ENCODE measurements around the gene DLG2. TPM values are rescaled to one million over a fixed set of nuclear protein-coding genes. Genes with fewer than 3 reads are reported as not detected.

Gene DLG2
- polyA plus RNA-seq, 3 donors, result 0.24 to 0.39 TPM; not detected in 1

DNA sequence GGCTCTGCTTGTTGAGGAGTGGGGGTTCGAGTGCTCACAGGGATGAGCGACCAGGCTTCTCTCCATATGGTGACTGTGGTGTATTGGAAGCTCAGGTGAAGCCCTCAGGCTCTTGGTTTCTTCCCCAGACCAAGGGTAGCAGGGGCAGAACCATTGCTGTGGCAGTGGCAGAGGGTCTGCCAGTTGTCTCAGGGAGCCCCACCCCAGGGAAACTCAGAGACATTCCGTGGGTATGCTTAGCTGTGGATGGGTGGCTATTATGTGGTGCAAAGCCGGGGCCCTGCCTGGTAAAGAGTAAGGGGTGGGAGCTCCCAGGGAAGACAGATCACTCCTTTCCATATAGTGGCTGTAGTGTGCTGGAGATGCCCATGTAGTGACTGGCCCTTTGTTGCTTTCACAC lies 167.8 kb downstream of the DLG2 start:
- Mint-ChIP-seq H3K36me3 (no peaks in the 10 kb centered on the region), H3K4me1 (no peaks in the 10 kb centered on the region), H3K9me3 (peaks cover 9 to 26% (median 14%) of the 10 kb centered on the region in 7 donors), H3K4me3 (no peak overlapping the region), H3K27ac (no peak overlapping the region), H3K27me3 (ENCODE audit: low read depth in 3 of 3) (peaks cover 0 to 2% (median 1%) of the 10 kb centered on the region in 3 donors)
- H3K36me3 ChIP-seq (replicated peaks in 1 of 2; ENCODE audit: control insufficient read depth in 1 of 2, insufficient read depth in 2 of 2, low read length in 2 of 2), result no peaks in the 10 kb centered on the region
- no peak overlapping the region for H3K9ac ChIP-seq (ENCODE audit: insufficient read depth, low read length, poor library complexity, severe bottlenecking)
- no peaks in the 10 kb centered on the region for H4K20me1 ChIP-seq (ENCODE audit: insufficient read depth, low read length)
- no peak overlapping the region for H2AFZ ChIP-seq (ENCODE audit: insufficient read depth, low read depth, low read length, poor library complexity, severe bottlenecking)
- no peak overlapping the region for H3K27ac ChIP-seq (ENCODE audit: low read depth in 1 of 2, low read length in 2 of 2)
- 78% methylated on average over 4 of the region's 4 CpGs for WGBS (ENCODE audit: insufficient coverage)
- H3K9me3 ChIP-seq (replicated peaks in 1 of 2; ENCODE audit: control insufficient read depth in 1 of 2, insufficient read depth in 1 of 2, low read length in 2 of 2), result peaks cover 18 to 25% of the 10 kb centered on the region in 2 donors
- H3K4me3 ChIP-seq (replicated peaks in 1 of 3; ENCODE audit: low read depth in 2 of 3, low read length in 3 of 3), result no peak overlapping the region
- H3K79me2 ChIP-seq (ENCODE audit: insufficient read depth, low read length), result no peaks in the 10 kb centered on the region
- DNase-seq, result no peak
- H3K4me2 ChIP-seq (replicated peaks; ENCODE audit: extremely low read depth, low read length, poor library complexity, severe bottlenecking), result no peak overlapping the region
- intact Hi-C loops (cut with micrococcal nuclease), result no loop called here
- no peaks in the 10 kb centered on the region for H3K4me1 ChIP-seq (ENCODE audit: control insufficient read depth in 1 of 2, insufficient read depth in 2 of 2, low read length in 2 of 2)
- TF ChIP-seq, protein P1, sequence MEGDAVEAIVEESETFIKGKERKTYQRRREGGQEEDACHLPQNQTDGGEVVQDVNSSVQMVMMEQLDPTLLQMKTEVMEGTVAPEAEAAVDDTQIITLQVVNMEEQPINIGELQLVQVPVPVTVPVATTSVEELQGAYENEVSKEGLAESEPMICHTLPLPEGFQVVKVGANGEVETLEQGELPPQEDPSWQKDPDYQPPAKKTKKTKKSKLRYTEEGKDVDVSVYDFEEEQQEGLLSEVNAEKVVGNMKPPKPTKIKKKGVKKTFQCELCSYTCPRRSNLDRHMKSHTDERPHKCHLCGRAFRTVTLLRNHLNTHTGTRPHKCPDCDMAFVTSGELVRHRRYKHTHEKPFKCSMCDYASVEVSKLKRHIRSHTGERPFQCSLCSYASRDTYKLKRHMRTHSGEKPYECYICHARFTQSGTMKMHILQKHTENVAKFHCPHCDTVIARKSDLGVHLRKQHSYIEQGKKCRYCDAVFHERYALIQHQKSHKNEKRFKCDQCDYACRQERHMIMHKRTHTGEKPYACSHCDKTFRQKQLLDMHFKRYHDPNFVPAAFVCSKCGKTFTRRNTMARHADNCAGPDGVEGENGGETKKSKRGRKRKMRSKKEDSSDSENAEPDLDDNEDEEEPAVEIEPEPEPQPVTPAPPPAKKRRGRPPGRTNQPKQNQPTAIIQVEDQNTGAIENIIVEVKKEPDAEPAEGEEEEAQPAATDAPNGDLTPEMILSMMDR (IDR thresholded peaks at IDR 0.05), result no peak
- H3K27me3 ChIP-seq (ENCODE audit: control insufficient read depth in 2 of 2, insufficient read depth in 2 of 2, low read length in 2 of 2), result no peaks in the 10 kb centered on the region

DNA sequence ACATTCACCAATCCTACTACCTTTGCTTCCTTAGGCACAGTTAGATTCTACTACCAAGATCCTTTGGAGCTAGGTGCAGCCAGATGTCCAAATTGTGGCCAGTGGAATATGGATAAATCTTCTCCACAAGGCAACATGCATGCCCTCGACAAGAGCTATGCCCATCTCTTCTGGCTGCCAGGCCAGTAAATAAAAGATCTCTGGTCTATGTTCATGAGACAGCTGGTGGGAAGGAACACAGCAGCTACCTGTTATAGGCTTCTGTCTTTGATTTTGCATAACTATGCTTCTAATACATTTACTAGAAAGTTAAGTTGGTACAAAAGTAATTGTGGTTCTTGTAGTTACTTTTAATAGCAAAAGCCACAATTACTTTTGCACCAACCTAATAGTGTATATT lies 182.7 kb downstream of the DLG2 start:
- Mint-ChIP-seq H3K4me1 (no peaks in the 10 kb centered on the region), H3K36me3 (no peaks in the 10 kb centered on the region), H3K27me3 (ENCODE audit: low read depth in 3 of 3) (no peaks in the 10 kb centered on the region), H3K27ac (no peak overlapping the region), H3K4me3 (no peak overlapping the region), H3K9me3 (peaks cover 0 to 11% (median 2%) of the 10 kb centered on the region in 7 donors)
- H3K27me3 ChIP-seq (ENCODE audit: control insufficient read depth in 2 of 2, insufficient read depth in 2 of 2, low read length in 2 of 2), result no peaks in the 10 kb centered on the region
- H3K4me3 ChIP-seq (replicated peaks in 1 of 3; ENCODE audit: low read depth in 2 of 3, low read length in 3 of 3), result no peak overlapping the region
- H3K9ac ChIP-seq (ENCODE audit: insufficient read depth, low read length, poor library complexity, severe bottlenecking), result no peak overlapping the region
- TF ChIP-seq, protein P1 (IDR thresholded peaks at IDR 0.05), result no peak
- intact Hi-C loops (cut with micrococcal nuclease), result no loop called here
- H3K27ac ChIP-seq (ENCODE audit: low read depth in 1 of 2, low read length in 2 of 2), result no peak overlapping the region
- H3K79me2 ChIP-seq (ENCODE audit: insufficient read depth, low read length), result no peaks in the 10 kb centered on the region
- WGBS (ENCODE audit: insufficient coverage), result no CpG with 5 or more reads among the region's 1 CpG
- no peaks in the 10 kb centered on the region for H4K20me1 ChIP-seq (ENCODE audit: insufficient read depth, low read length)
- H3K36me3 ChIP-seq (replicated peaks in 1 of 2; ENCODE audit: control insufficient read depth in 1 of 2, insufficient read depth in 2 of 2, low read length in 2 of 2), result no peaks in the 10 kb centered on the region
- no peak overlapping the region for H2AFZ ChIP-seq (ENCODE audit: insufficient read depth, low read depth, low read length, poor library complexity, severe bottlenecking)
- no peaks in the 10 kb centered on the region for H3K4me1 ChIP-seq (ENCODE audit: control insufficient read depth in 1 of 2, insufficient read depth in 2 of 2, low read length in 2 of 2)
- no peak for DNase-seq
- no peaks in the 10 kb centered on the region for H3K9me3 ChIP-seq (replicated peaks in 1 of 2; ENCODE audit: control insufficient read depth in 1 of 2, insufficient read depth in 1 of 2, low read length in 2 of 2)
- no peak overlapping the region for H3K4me2 ChIP-seq (replicated peaks; ENCODE audit: extremely low read depth, low read length, poor library complexity, severe bottlenecking)

Data from CD14-positive monocyte (primary cell).